Right atrium auricular region (tissue), 2 donors: ENCODE data around the gene SDF2. TPM values are rescaled to one million over a fixed set of nuclear protein-coding genes. Genes with fewer than 3 reads are reported as not detected.

Experiments
- DNase-seq: peaks from one replicate; pipeline ENCODE4 v3.0.0-alpha.2; 2019; ENCODE audit warnings: low spot score
- H3K27ac ChIP-seq, 2 donors: fragments of 200-600 bp; sonication (generic); 1 replicate in 1 of 2; 2 replicates in 1 of 2; pipeline ENCODE4 v1.5.1; 2016 to 2019
- H3K27me3 ChIP-seq, 2 donors: fragments of 200-600 bp; sonication (generic); one replicate each; pipeline versions ENCODE4 v1.5.1 to v1.6.0; 2017 to 2019
- H3K36me3 ChIP-seq: fragments of 200-600 bp; sonication (generic); one replicate; pipeline ENCODE4 v1.5.1; 2016
- H3K4me1 ChIP-seq, 2 donors: fragments of 200-600 bp; sonication (generic); one replicate each; pipeline versions ENCODE4 v1.5.1 to v1.6.0; 2017 to 2019
- H3K4me3 ChIP-seq, 2 donors: fragments of 200-600 bp; sonication (generic); 1 replicate in 1 of 2; 2 replicates in 1 of 2; pipeline ENCODE4 v1.5.1; 2017 to 2019; ENCODE audit warnings: mild to moderate bottlenecking in 1 of 2, moderate library complexity in 1 of 2
- H3K9me3 ChIP-seq, 2 donors: fragments of 200-600 bp; sonication (generic); one replicate each; pipeline ENCODE4 v1.5.1; 2019
- CTCF ChIP-seq, 2 donors: fragments of 200-600 bp; sonication (generic); IDR thresholded peaks; one replicate each; pipeline ENCODE4 v1.5.1; 2019; ENCODE audit warnings: antibody characterized with exemption in 2 of 2
- total RNA-seq, 2 donors: library from RNA; depleted of rRNA; stranded (reverse); fragments of >200 nt; gene quantifications; one replicate each; pipeline ENCODE4 v1.1.0, GENCODE V29; 2016

The SDF2 gene
- total RNA-seq, 2 donors from 2014 or later = 23.0 to 32.5 TPM

GRCh38 chr17:28675980-28676379 lies 14.3 kb upstream of the SDF2 start:
- Histone ChIP-seq H3K4me3 (no peak overlapping the region), H3K36me3 (peaks cover 99% of the 10 kb centered on the region), H3K27me3 (no peaks in the 10 kb centered on the region), H3K27ac (no peak overlapping the region), H3K4me1 (no peaks in the 10 kb centered on the region), H3K9me3 (no peaks in the 10 kb centered on the region)
- no peak for DNase-seq
- TF ChIP-seq CTCF (IDR thresholded peaks at IDR 0.05) = no peak

- no peak for TF ChIP-seq CTCF (IDR thresholded peaks at IDR 0.05)
- no peak overlapping the region for H3K4me3 ChIP-seq
Measured at GRCh38 chr17:28675490-28675889, 13.8 kb upstream of the SDF2 start.

GRCh38 chr17:28669918-28670317 lies 8.2 kb upstream of the SDF2 start:
- H3K4me1 ChIP-seq = no peaks in the 10 kb centered on the region
- H3K9me3 ChIP-seq = no peaks in the 10 kb centered on the region
- H3K4me3 ChIP-seq = no peak overlapping the region
- no peak for DNase-seq
- H3K36me3 ChIP-seq = peaks cover 62% of the 10 kb centered on the region
- H3K27ac ChIP-seq = no peak overlapping the region
- no peaks in the 10 kb centered on the region for H3K27me3 ChIP-seq
- no peak for TF ChIP-seq CTCF (IDR thresholded peaks at IDR 0.05)

More at GRCh38 chr17:28675490-28675889, 13.8 kb upstream of the SDF2 start:
- H3K36me3 ChIP-seq = peaks cover 100% of the 10 kb centered on the region
- no peaks in the 10 kb centered on the region for H3K27me3 ChIP-seq
- H3K9me3 ChIP-seq = no peaks in the 10 kb centered on the region
- no peaks in the 10 kb centered on the region for H3K4me1 ChIP-seq
- no peak for DNase-seq
- H3K27ac ChIP-seq = no peak overlapping the region

- Histone ChIP-seq H3K27me3 (no peaks in the 10 kb centered on the region), H3K27ac (no peak overlapping the region), H3K4me1 (peaks cover 0 to 17% of the 10 kb centered on the region in 2 donors), H3K36me3 (peaks cover 42% of the 10 kb centered on the region), H3K9me3 (no peaks in the 10 kb centered on the region), H3K4me3 (no peak overlapping the region)
- no peak for TF ChIP-seq CTCF (IDR thresholded peaks at IDR 0.05)
- no peak for DNase-seq
Measured at GRCh38 chr17:28667870-28668269, 6.2 kb upstream of the SDF2 start.

GRCh38 chr17:28665994-28666393 lies 4.3 kb upstream of the SDF2 start:
- H3K9me3 ChIP-seq = no peaks in the 10 kb centered on the region
- peaks cover 23% of the 10 kb centered on the region for H3K36me3 ChIP-seq
- H3K4me3 ChIP-seq = no peak overlapping the region
- no peak for DNase-seq
- H3K27me3 ChIP-seq = no peaks in the 10 kb centered on the region
- H3K4me1 ChIP-seq = peaks cover 0 to 24% of the 10 kb centered on the region in 2 donors
- no peak for TF ChIP-seq CTCF (IDR thresholded peaks at IDR 0.05)
- H3K27ac ChIP-seq = no peak overlapping the region

GRCh38 chr17:28663723-28664122 lies 2.0 kb upstream of the SDF2 start:
- Histone ChIP-seq H3K27me3 (no peaks in the 10 kb centered on the region), H3K27ac (no peak overlapping the region), H3K4me3 (no peak overlapping the region), H3K9me3 (no peaks in the 10 kb centered on the region), H3K36me3 (peaks cover 21% of the 10 kb centered on the region), H3K4me1 (peaks cover 0 to 34% of the 10 kb centered on the region in 2 donors)
- no peak for TF ChIP-seq CTCF (IDR thresholded peaks at IDR 0.05)
- DNase-seq = no peak
